ENCODE measurements around the gene TBX19. TPM values are rescaled to one million over a fixed set of nuclear protein-coding genes. Genes with fewer than 3 reads are reported as not detected.

The TBX19 gene
- total RNA-seq, 2 experiments from 2014 or later = 0.22 to 0.74 TPM

- no peak for DNase-seq (ENCODE audit: low spot score)
- intact Hi-C loops (cut with micrococcal nuclease; ENCODE audit: unreplicated experiment) = no loop called here
- Histone ChIP-seq H3K4me1 (ENCODE audit: insufficient read depth, low read length, poor library complexity, severe bottlenecking) (no peaks in the 10 kb centered on the region), H3K4me2 (ENCODE audit: low read length) (no peak overlapping the region), H4K20me1 (ENCODE audit: insufficient read depth, low read length) (no peaks in the 10 kb centered on the region), H3K4me3 (ENCODE audit: low read depth, low read length, poor library complexity, severe bottlenecking) (no peak overlapping the region), H3K9me3 (ENCODE audit: low read length) (no peaks in the 10 kb centered on the region), H3K36me3 (ENCODE audit: insufficient read depth, low read length) (no peaks in the 10 kb centered on the region), H3K9me2 (ENCODE audit: insufficient read depth, low read length) (no peaks in the 10 kb centered on the region), H3K79me2 (ENCODE audit: insufficient read depth, low read depth, low read length) (no peaks in the 10 kb centered on the region), H3K27ac (ENCODE audit: low read depth, low read length, poor library complexity, severe bottlenecking) (no peak overlapping the region), H2AFZ (ENCODE audit: low read length) (no peak overlapping the region)
- ChIA-PET CTCF (ENCODE audit: unreplicated experiment) (no interaction called here), POLR2A (interaction anchor here (0.7 kb wide), 1 partner anchor 34 kb away, joined by 3 read pairs; no protein-coding TSS in a partner anchor)
- BruUV-seq (replicated peaks) = no TSS peak
- no peak for TF ChIP-seq CTCF (conservative IDR thresholded peaks at IDR 0.05; ENCODE audit: low read length)
- TF ChIP-seq EZH2phosphoT487 (IDR thresholded peaks at IDR 0.05; ENCODE audit: borderline replicate concordance, low read depth, low read length) = no peak
Observed at GRCh38 chr1:168304865-168305264, 24.2 kb downstream of the TBX19 start.

DNA sequence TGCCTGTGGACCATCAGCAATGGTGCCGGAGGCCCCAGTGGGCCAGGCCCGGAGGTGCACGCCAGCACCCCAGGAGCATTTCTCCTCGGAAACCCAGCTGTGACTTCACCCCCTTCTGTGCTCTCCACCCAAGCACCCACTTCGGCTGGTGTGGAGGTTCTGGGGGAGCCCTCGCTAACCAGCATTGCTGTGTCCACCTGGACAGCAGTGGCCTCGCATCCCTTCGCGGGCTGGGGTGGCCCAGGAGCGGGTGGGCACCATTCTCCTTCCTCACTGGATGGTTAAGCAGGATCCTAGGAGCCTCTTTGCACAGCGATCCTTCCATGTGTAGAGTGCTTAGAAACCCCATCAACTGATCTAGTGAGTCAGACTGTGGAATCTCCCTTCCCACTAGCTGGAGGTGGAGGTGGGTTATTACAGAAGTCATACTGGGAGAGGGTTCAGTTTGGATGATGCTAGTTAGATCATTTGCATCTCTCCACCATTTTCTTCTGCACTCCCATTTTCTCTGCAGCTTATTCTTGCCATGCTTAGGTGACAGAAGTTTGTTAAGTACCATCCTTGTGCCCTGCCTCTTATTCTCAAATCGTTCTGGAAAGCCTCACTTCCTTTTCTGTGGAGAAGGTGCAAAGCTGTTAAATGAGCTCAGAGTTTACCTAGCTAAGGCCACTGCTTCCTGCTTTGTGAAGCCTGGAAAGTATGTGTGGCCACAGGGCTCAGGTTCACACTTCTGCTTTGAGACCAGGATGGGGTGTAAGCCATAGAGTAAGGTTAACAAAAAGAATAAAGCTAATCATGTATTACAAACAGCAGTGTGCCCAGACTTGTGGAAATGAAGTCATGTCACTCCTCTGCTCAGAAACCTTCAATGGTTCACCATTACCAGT lies 32.3 kb downstream of the TBX19 start:
- Histone ChIP-seq H3K9me2 (ENCODE audit: insufficient read depth, low read length) (no peaks in the 10 kb centered on the region), H3K79me2 (ENCODE audit: insufficient read depth, low read depth, low read length) (no peaks in the 10 kb centered on the region), H3K4me3 (ENCODE audit: low read depth, low read length, poor library complexity, severe bottlenecking) (no peak overlapping the region), H3K4me2 (ENCODE audit: low read length) (no peak overlapping the region), H4K20me1 (ENCODE audit: insufficient read depth, low read length) (no peaks in the 10 kb centered on the region), H3K9me3 (ENCODE audit: low read length) (no peaks in the 10 kb centered on the region), H3K4me1 (ENCODE audit: insufficient read depth, low read length, poor library complexity, severe bottlenecking) (no peaks in the 10 kb centered on the region), H3K36me3 (ENCODE audit: insufficient read depth, low read length) (no peaks in the 10 kb centered on the region), H2AFZ (ENCODE audit: low read length) (no peak overlapping the region), H3K27ac (ENCODE audit: low read depth, low read length, poor library complexity, severe bottlenecking) (no peak overlapping the region)
- no TSS peak for BruUV-seq (replicated peaks)
- TF ChIP-seq CTCF (conservative IDR thresholded peaks at IDR 0.05; ENCODE audit: low read length) = no peak
- TF ChIP-seq EZH2phosphoT487 (IDR thresholded peaks at IDR 0.05; ENCODE audit: borderline replicate concordance, low read depth, low read length) = no peak
- ChIA-PET POLR2A (no interaction called here), CTCF (ENCODE audit: unreplicated experiment) (interaction anchor here (1.6 kb wide), 1 partner anchor 16 kb away, joined by 4 read pairs; no protein-coding TSS in a partner anchor)
- intact Hi-C loops (cut with micrococcal nuclease; ENCODE audit: unreplicated experiment) = no loop called here
- no peak for DNase-seq (ENCODE audit: low spot score)

- Histone ChIP-seq H3K36me3 (ENCODE audit: insufficient read depth, low read length) (no peaks in the 10 kb centered on the region), H3K9me2 (ENCODE audit: insufficient read depth, low read length) (no peaks in the 10 kb centered on the region), H3K79me2 (ENCODE audit: insufficient read depth, low read depth, low read length) (no peaks in the 10 kb centered on the region), H2AFZ (ENCODE audit: low read length) (no peak overlapping the region), H4K20me1 (ENCODE audit: insufficient read depth, low read length) (no peaks in the 10 kb centered on the region), H3K4me3 (ENCODE audit: low read depth, low read length, poor library complexity, severe bottlenecking) (no peak overlapping the region), H3K4me1 (ENCODE audit: insufficient read depth, low read length, poor library complexity, severe bottlenecking) (no peaks in the 10 kb centered on the region), H3K9me3 (ENCODE audit: low read length) (no peaks in the 10 kb centered on the region), H3K27ac (ENCODE audit: low read depth, low read length, poor library complexity, severe bottlenecking) (no peak overlapping the region), H3K4me2 (ENCODE audit: low read length) (no peak overlapping the region)
- POLR2A ChIA-PET = no interaction called here
- CTCF ChIA-PET (ENCODE audit: unreplicated experiment) = no interaction called here
- intact Hi-C loops (cut with micrococcal nuclease; ENCODE audit: unreplicated experiment) = no loop called here
- no TSS peak for BruUV-seq (replicated peaks)
- TF ChIP-seq CTCF (conservative IDR thresholded peaks at IDR 0.05; ENCODE audit: low read length) = no peak
- no peak for TF ChIP-seq EZH2phosphoT487 (IDR thresholded peaks at IDR 0.05; ENCODE audit: borderline replicate concordance, low read depth, low read length)
- no peak for DNase-seq (ENCODE audit: low spot score)
Observed at GRCh38 chr1:168316142-168316541, 35.5 kb downstream of the TBX19 start.
